ENCODE measurements around the gene ABCC1. TPM values are rescaled to one million over a fixed set of nuclear protein-coding genes. Genes with fewer than 3 reads are reported as not detected.
A peak's percentile ranks its signal among the peaks of the same experiment; 100 is the strongest.

ABCC1 gene
- polyA plus RNA-seq, 1 donor (not counting 4 experiments of a cell fraction or from before 2014, with no cell fraction given): 19.4 TPM

- H4K20me1 ChIP-seq (ENCODE audit: control insufficient read depth, extremely low read depth, insufficient read depth, low read length): peaks cover 10% of the 10 kb centered on the region
- peak overlapping the region in 1 of 3 experiments; percentile 32 for H3K4me3 ChIP-seq (ENCODE audit: control insufficient read depth in 2 of 3, extremely low read depth in 1 of 3, insufficient read depth in 2 of 3, low read depth in 1 of 3, low read length in 3 of 3)
- no peaks in the 10 kb centered on the region for H3K27me3 ChIP-seq (ENCODE audit: control insufficient read depth, extremely low read depth, insufficient read depth, low read length)
- H3K4me1 ChIP-seq (ENCODE audit: control insufficient read depth, extremely low read depth, insufficient read depth, low read length): peaks cover 21% of the 10 kb centered on the region
- DNase-seq (ENCODE audit: low read depth, low spot score) (peak; percentile 52), FAIRE-seq (peak; percentile 71)
- H2AFZ ChIP-seq (ENCODE audit: control insufficient read depth, low read length): peak overlapping the region; percentile 26
- peak overlapping the region; percentile 66 for H3K27ac ChIP-seq (ENCODE audit: control insufficient read depth, insufficient read depth, low read length)
- dilution Hi-C loops (cut with MboI; ENCODE audit: extremely low pct_ligation_motif_present, low sequenced_read_pairs): no loop called here
- H3K4me2 ChIP-seq (ENCODE audit: control insufficient read depth, extremely low read depth, insufficient read depth, low read depth, low read length): peak overlapping the region; percentile 71
- TF ChIP-seq EZH2 (IDR thresholded peaks at IDR 0.05; ENCODE audit: low read length) (no peak), CTCF (optimal IDR thresholded peaks at IDR 0.05 in 1 of 3, IDR thresholded peaks at IDR 0.05 in 1 of 3, conservative IDR thresholded peaks at IDR 0.05 in 1 of 3; ENCODE audit: extremely low read depth in 1 of 3, insufficient read depth in 2 of 3, low read length in 3 of 3) (no peak)
- H3K9ac ChIP-seq (ENCODE audit: control insufficient read depth, extremely low read depth, insufficient read depth, low read length): peak overlapping the region; percentile 68
- H3K36me3 ChIP-seq (ENCODE audit: control insufficient read depth in 2 of 2, extremely low read depth in 1 of 2, insufficient read depth in 2 of 2, low read length in 2 of 2): peaks cover 4 to 23% of the 10 kb centered on the region in 2 experiments
- no peaks in the 10 kb centered on the region for H3K9me3 ChIP-seq (ENCODE audit: control insufficient read depth, low read depth, low read length)
- peaks cover 3% of the 10 kb centered on the region for H3K79me2 ChIP-seq (ENCODE audit: control insufficient read depth, insufficient read depth, low read length)
- peaks cover 4% of the 10 kb centered on the region for H3K9me1 ChIP-seq (ENCODE audit: control insufficient read depth, extremely low read depth, insufficient read depth, low read length)
These were observed 72.7 kb downstream of the ABCC1 start for GRCh38 chr16:16021988-16022682.

GRCh38 chr16:16022683-16023064, 73.3 kb downstream of the ABCC1 start:
- H2AFZ ChIP-seq (ENCODE audit: control insufficient read depth, low read length): no peak overlapping the region
- peaks cover 10% of the 10 kb centered on the region for H4K20me1 ChIP-seq (ENCODE audit: control insufficient read depth, extremely low read depth, insufficient read depth, low read length)
- peaks cover 3% of the 10 kb centered on the region for H3K79me2 ChIP-seq (ENCODE audit: control insufficient read depth, insufficient read depth, low read length)
- FAIRE-seq: no peak
- H3K9me3 ChIP-seq (ENCODE audit: control insufficient read depth, low read depth, low read length): no peaks in the 10 kb centered on the region
- dilution Hi-C loops (cut with MboI; ENCODE audit: extremely low pct_ligation_motif_present, low sequenced_read_pairs): no loop called here
- no peak overlapping the region for H3K4me3 ChIP-seq (ENCODE audit: control insufficient read depth in 2 of 3, extremely low read depth in 1 of 3, insufficient read depth in 2 of 3, low read depth in 1 of 3, low read length in 3 of 3)
- TF ChIP-seq CTCF (optimal IDR thresholded peaks at IDR 0.05 in 1 of 3, IDR thresholded peaks at IDR 0.05 in 1 of 3, conservative IDR thresholded peaks at IDR 0.05 in 1 of 3; ENCODE audit: extremely low read depth in 1 of 3, insufficient read depth in 2 of 3, low read length in 3 of 3) (no peak), EZH2 (IDR thresholded peaks at IDR 0.05; ENCODE audit: low read length) (no peak)
- DNase-seq (ENCODE audit: low read depth, low spot score): no peak
- H3K36me3 ChIP-seq (ENCODE audit: control insufficient read depth in 2 of 2, extremely low read depth in 1 of 2, insufficient read depth in 2 of 2, low read length in 2 of 2): peaks cover 4 to 23% of the 10 kb centered on the region in 2 experiments
- no peaks in the 10 kb centered on the region for H3K27me3 ChIP-seq (ENCODE audit: control insufficient read depth, extremely low read depth, insufficient read depth, low read length)
- peak overlapping the region; percentile 68 for H3K9ac ChIP-seq (ENCODE audit: control insufficient read depth, extremely low read depth, insufficient read depth, low read length)
- H3K4me1 ChIP-seq (ENCODE audit: control insufficient read depth, extremely low read depth, insufficient read depth, low read length): peaks cover 21% of the 10 kb centered on the region
- H3K4me2 ChIP-seq (ENCODE audit: control insufficient read depth, extremely low read depth, insufficient read depth, low read depth, low read length): peak overlapping the region; percentile 71
- peaks cover 3% of the 10 kb centered on the region for H3K9me1 ChIP-seq (ENCODE audit: control insufficient read depth, extremely low read depth, insufficient read depth, low read length)
- no peak overlapping the region for H3K27ac ChIP-seq (ENCODE audit: control insufficient read depth, insufficient read depth, low read length)
